Stimulated activated naive B cell treated with anti-CD40 and anti-IgM and Interleukin-4, amounts not matched to agents 10 μg/mL and 1 μg/mL and 100 μg/mL, for 72 hours (primary cell): Measurements from ENCODE around the gene MRTFA.
A peak's percentile ranks its signal among the peaks of the same experiment; 100 is the strongest.
"Not testable (repeated sequence)": the region's sequence is repeated elsewhere in the genome, so short reads cannot be mapped to it uniquely, and the experiment has no call there.

Experiments
- ATAC-seq, 2 donors: fragments of 150-1000 bp; cut with Tn5 transposase; replicated peaks; 2 replicates each; pipeline ENCODE4 v1.10.0; 2021; ENCODE audit warnings: moderate library complexity in 1 of 2
- DNase-seq: peaks from one replicate; pipeline ENCODE4 v3.0.0; 2021
- H3K27ac Mint-ChIP-seq: one replicate; pipeline ENCODE4 v1.8.0; 2022; ENCODE audit warnings: mild to moderate bottlenecking, mixed read lengths
- H3K27me3 Mint-ChIP-seq, 2 donors: one replicate each; pipeline ENCODE4 v1.8.0; 2022; ENCODE audit warnings: mixed read lengths in 2 of 2
- H3K36me3 Mint-ChIP-seq, 2 donors: one replicate each; pipeline ENCODE4 v1.8.0; 2022; ENCODE audit warnings: mixed read lengths in 2 of 2, mild to moderate bottlenecking in 1 of 2
- H3K4me1 Mint-ChIP-seq, 2 donors: one replicate each; pipeline ENCODE4 v1.8.0; 2022; ENCODE audit warnings: mixed read lengths in 2 of 2, mild to moderate bottlenecking in 1 of 2
- H3K4me3 Mint-ChIP-seq, 2 donors: one replicate each; pipeline ENCODE4 v1.8.0; 2022; ENCODE audit warnings: mild to moderate bottlenecking in 2 of 2, mixed read lengths in 2 of 2, moderate library complexity in 1 of 2
- H3K9me3 Mint-ChIP-seq, 2 donors: one replicate each; pipeline ENCODE4 v1.8.0; 2022; ENCODE audit warnings: mixed read lengths in 2 of 2, mild to moderate bottlenecking in 1 of 2

MRTFA gene

DNA sequence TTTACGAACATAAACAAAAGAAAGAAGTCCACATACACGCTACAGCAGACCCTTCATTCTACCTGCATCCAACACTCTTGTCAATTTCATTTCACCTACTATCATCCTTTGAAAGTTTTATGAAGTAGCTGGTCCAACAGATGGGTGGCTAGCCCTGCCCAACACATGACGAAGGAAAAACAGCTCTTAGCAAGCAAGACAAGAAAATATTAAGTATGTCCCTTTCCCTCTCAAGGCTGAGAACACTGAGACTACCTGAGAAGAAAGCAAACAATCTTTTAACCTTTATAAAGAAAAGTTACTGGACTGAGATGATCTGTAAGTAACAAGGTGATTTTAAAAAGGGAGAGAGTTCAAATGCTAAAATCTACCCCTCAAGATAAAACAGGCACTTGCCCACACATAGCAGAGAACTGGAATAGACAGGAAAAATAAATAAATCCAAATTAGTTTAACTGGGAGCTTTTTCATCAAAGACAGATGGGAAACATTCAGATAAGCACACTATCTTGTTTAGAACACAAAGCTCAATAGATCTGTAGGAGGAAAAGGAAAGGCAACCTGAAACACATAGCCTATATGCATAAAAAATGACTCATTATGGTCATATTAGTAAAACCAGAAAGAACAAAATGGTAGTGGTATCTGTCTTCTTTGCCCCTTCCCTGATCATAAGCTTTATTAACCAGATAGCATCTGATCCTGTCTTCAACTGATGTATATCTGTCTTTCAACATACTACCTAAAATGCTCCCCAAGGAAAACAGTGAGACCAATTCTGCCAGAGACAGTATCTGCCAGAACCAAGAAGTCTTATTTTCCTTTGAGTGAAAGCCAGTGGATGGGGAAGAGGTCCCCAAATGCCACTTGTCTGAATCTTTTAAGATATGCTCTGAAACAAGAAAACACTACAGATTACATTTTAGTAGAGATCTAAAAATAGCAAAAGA is 104.3 kb downstream of the MRTFA start:
- no peak overlapping the region for H3K27ac Mint-ChIP-seq
- no peaks in the 10 kb centered on the region for H3K36me3 Mint-ChIP-seq
- DNase-seq (no peak), ATAC-seq (peak; percentile 30 to 38)
- H3K4me1 Mint-ChIP-seq: peaks cover 48 to 52% of the 10 kb centered on the region in 2 donors
- no peak overlapping the region for H3K4me3 Mint-ChIP-seq
- H3K27me3 Mint-ChIP-seq: no peaks in the 10 kb centered on the region
- no peaks in the 10 kb centered on the region for H3K9me3 Mint-ChIP-seq

DNA sequence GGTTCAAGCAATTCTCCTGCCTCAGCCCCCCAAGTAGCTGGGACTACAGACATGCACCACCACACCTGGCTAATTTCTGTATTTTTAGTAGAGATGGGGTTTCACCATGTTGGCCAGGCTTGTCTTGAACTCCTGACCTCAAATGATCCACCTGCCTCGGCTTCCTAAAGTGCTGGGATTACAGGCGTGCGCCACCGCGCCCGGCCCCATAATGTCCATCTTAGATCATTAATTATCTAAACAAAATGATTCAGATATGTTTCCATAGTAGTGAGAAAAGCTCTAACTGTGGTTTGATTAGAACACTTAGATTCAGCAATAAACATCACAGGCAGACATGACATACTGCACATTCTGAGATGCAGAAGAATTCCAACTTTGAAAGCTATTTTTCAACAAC is 106.1 kb downstream of the MRTFA start:
- not testable (repeated sequence) for DNase-seq, H3K9me3 Mint-ChIP-seq, H3K27me3 Mint-ChIP-seq, H3K4me3 Mint-ChIP-seq, H3K36me3 Mint-ChIP-seq, ATAC-seq
- Mint-ChIP-seq H3K27ac (peak overlapping the region; percentile 47), H3K4me1 (peaks cover 51 to 53% of the 10 kb centered on the region in 2 donors)

DNA sequence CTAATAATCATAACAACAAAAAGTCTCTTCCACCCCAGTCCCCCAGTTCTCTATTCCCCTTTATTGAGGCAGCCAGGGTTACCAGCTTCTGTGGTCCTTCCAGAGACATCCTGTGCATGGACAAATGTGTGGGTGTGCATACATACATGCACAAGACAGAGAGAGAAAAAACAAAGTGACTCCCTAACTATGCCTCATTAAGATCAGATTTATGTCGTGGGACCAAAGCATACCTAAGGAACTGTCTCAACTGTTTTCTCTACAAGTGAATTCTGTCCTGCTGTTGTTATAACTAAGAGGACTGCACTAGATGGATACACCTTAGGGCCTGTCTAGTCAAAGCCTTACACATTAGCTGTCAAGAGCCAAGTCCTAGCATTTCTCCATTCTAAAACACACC is 106.7 kb downstream of the MRTFA start:
- DNase-seq: no peak
- Mint-ChIP-seq H3K9me3 (no peaks in the 10 kb centered on the region), H3K4me1 (peaks cover 46 to 47% of the 10 kb centered on the region in 2 donors), H3K27me3 (no peaks in the 10 kb centered on the region), H3K27ac (no peak overlapping the region), H3K4me3 (no peak overlapping the region), H3K36me3 (peaks cover 3 to 8% of the 10 kb centered on the region in 2 donors)
- ATAC-seq: peak in 1 of 2 donors; percentile 29

DNA sequence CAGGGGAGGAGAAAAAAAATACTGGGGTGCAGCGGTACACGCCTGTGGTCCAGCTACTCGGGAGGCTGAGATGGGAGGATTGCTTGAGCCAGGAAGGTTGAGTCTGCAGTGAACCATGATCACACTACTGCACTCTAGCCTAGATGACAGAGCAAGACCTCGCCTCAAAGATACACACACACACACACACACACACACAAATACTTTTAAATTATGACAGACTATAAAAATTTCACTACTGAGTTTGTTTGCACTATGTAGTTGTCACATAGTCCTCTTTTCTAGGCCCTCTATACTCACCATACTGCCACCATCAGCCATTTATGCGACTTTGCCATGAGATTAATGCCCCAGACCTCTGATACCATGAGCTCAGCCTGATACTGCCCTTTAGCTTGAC is 109.6 kb downstream of the MRTFA start:
- Mint-ChIP-seq H3K27ac (no peak overlapping the region), H3K36me3 (peaks cover 6 to 13% of the 10 kb centered on the region in 2 donors), H3K4me3 (no peak overlapping the region), H3K27me3 (no peaks in the 10 kb centered on the region), H3K9me3 (no peaks in the 10 kb centered on the region), H3K4me1 (peaks cover 19 to 26% of the 10 kb centered on the region in 2 donors)
- ATAC-seq (no peak), DNase-seq (no peak)

DNA sequence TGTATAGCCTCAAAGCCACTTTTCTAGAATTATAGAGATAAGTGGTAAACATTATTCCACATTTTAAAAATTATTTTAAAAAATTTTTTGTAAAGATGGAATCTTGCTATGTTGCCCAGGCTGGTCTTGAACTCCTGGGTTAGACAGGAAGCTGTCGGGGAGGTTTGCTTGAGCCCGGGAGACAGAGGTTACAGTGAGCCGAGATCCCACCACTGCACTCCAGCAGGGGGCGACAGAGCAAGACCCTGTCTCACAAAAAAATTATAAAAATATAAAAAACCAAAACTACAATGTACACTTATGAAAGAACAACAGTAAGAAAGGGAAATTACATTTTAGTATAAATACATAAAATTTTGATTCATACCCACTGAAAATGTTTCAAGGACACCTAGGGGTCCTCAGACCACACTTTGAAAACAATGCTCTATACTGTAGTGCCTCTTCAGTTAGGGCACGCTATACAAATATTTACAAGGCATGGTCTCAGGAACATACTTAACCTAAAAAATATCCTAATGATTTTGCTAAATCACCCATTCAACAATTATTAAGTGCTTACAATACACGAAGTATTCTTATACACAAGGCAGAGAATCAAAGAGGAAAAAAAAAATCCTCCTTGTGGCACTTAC is 111.2 kb downstream of the MRTFA start:
- no peaks in the 10 kb centered on the region for H3K27me3 Mint-ChIP-seq
- H3K4me3 Mint-ChIP-seq: no peak overlapping the region
- H3K36me3 Mint-ChIP-seq: peaks cover 9 to 14% of the 10 kb centered on the region in 2 donors
- peaks cover 13 to 20% of the 10 kb centered on the region in 2 donors for H3K4me1 Mint-ChIP-seq
- no peak overlapping the region for H3K27ac Mint-ChIP-seq
- DNase-seq: peak; percentile 8
- no peaks in the 10 kb centered on the region for H3K9me3 Mint-ChIP-seq
- ATAC-seq: peak; percentile 75 to 84

DNA sequence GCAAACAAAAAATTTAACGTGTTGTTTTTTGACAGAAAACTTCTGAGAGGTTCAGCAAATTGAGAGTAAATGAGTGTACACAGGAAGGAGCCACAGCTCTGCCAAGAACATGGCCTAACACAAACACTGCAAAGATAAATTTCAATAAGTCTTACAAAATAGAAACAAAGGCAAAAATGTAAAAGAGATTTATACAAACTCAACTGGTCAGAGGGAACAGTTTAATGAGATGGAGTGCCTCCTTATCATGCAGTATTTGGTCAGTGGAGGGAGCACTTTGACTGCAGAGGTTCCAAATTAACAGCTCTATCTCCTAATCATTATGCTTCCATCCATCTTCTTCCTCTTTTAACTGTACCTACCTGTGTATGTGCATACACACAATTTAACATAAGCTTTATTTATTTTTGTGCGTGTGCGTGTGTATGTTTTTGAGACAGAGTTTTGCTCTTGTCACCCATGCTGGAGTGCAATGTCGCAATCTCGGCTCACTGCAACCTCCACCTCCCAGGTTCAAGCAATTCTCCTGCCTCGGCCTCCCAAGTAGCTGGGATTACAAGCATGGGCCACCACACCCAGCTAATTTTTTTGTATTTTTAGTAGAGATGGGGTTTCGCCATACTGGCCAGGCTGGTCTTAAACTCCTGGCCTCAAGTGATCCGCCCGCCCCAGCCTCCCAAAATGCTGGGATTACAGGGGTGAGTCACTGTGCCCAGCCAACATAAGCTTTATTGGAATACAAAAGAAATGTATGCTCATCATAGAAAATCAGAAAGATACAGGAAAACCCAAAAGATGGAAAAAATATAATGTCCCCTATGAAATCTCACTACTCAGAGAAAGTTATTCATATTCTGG is 111.9 kb downstream of the MRTFA start:
- Mint-ChIP-seq H3K27me3 (no peaks in the 10 kb centered on the region), H3K4me1 (peaks cover 6 to 13% of the 10 kb centered on the region in 2 donors), H3K36me3 (peaks cover 9 to 19% of the 10 kb centered on the region in 2 donors), H3K27ac (no peak overlapping the region), H3K4me3 (no peak overlapping the region), H3K9me3 (no peaks in the 10 kb centered on the region)
- peak in 1 of 2 donors; percentile 41 for ATAC-seq
- DNase-seq: no peak

DNA sequence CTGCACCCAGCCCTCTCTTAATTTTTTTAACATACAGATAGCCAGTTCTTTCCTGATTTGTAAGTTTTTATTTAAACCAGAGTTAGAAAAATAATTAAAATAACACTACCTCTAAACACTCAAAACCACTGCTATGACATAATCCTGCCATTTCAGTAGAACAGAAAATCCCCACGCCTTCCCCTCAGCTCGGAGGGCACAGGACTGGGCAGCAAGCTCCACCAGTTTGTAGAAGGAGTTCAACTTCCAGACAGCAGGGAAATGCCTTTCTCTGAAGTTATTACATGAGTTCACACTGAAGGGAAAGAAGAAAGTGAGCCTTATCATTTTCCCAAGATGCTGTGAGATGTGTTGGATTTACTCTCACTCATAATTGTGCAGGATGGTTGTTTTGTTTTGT is 114.4 kb downstream of the MRTFA start:
- no peak for ATAC-seq
- Mint-ChIP-seq H3K27ac (no peak overlapping the region), H3K27me3 (no peaks in the 10 kb centered on the region), H3K4me3 (no peak overlapping the region), H3K36me3 (peaks cover 17 to 32% of the 10 kb centered on the region in 2 donors), H3K4me1 (peaks cover 16 to 21% of the 10 kb centered on the region in 2 donors), H3K9me3 (no peaks in the 10 kb centered on the region)
- DNase-seq: no peak

DNA sequence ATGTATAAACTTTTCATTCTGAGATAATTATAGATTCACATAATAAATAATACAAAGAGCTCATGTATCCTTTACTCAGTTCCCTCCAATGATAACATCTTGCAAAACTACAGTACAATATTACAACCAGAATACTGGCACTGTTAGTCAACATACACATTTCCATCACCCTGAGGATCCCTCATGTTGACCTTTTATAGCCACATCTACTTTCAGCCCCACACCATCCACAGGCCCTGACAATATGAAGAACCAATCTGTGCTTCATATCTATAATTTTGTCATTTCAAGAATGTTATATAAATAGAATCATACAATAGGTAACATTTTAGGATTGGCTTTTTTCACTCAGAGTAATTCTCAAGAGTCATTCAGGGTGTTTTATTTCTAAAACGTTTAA is 115.5 kb downstream of the MRTFA start:
- Mint-ChIP-seq H3K36me3 (peaks cover 15 to 26% of the 10 kb centered on the region in 2 donors), H3K27ac (no peak overlapping the region), H3K9me3 (no peaks in the 10 kb centered on the region), H3K4me3 (no peak overlapping the region), H3K4me1 (peaks cover 13 to 23% of the 10 kb centered on the region in 2 donors), H3K27me3 (no peaks in the 10 kb centered on the region)
- peak in 1 of 2 donors; percentile 47 for ATAC-seq
- DNase-seq: no peak

DNA sequence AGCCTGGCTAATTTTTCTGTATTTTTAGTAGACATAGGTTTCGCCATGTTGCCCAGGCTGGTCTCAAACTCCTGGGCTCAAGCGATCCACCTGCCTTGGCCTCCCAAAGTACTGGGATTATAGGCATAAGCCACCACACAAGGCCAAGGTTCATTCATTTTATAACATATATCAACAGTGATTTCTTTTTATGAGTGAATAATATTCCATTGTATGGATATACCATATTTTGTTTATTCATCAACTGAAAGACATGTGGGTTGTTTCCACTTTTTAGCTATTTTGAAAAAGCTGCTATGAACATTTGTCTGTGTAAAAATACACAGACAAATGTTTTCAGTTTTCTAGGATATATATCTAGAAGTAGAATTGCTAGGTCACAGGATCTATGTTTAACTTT is 116.0 kb downstream of the MRTFA start:
- Mint-ChIP-seq H3K27ac (no peak overlapping the region), H3K36me3 (peaks cover 15 to 26% of the 10 kb centered on the region in 2 donors), H3K27me3 (no peaks in the 10 kb centered on the region), H3K4me3 (no peak overlapping the region), H3K9me3 (no peaks in the 10 kb centered on the region), H3K4me1 (peaks cover 12 to 26% of the 10 kb centered on the region in 2 donors)
- DNase-seq (no peak), ATAC-seq (no peak)

DNA sequence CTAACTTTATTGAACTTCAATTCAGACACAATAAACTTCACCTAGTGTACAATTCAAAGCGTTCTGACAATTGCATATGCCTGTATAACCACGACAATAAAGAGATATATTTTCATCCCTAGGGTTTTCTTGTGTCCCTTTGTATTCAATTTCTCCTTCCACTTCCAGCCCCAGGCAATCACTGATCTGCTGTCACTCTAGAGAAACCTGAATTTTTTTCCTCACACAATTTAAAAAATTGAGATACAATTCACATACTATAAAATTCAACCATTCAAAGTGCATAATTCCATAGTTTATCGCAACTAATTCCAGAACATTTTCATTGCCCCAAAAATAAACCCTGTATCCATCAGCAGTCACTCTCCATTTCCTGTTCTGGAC is 116.6 kb downstream of the MRTFA start:
- no peaks in the 10 kb centered on the region for H3K27me3 Mint-ChIP-seq
- H3K4me3 Mint-ChIP-seq: no peak overlapping the region
- H3K27ac Mint-ChIP-seq: no peak overlapping the region
- ATAC-seq: no peak
- peaks cover 16 to 26% of the 10 kb centered on the region in 2 donors for H3K36me3 Mint-ChIP-seq
- peaks cover 15 to 30% of the 10 kb centered on the region in 2 donors for H3K4me1 Mint-ChIP-seq
- no peaks in the 10 kb centered on the region for H3K9me3 Mint-ChIP-seq
- no peak for DNase-seq

DNA sequence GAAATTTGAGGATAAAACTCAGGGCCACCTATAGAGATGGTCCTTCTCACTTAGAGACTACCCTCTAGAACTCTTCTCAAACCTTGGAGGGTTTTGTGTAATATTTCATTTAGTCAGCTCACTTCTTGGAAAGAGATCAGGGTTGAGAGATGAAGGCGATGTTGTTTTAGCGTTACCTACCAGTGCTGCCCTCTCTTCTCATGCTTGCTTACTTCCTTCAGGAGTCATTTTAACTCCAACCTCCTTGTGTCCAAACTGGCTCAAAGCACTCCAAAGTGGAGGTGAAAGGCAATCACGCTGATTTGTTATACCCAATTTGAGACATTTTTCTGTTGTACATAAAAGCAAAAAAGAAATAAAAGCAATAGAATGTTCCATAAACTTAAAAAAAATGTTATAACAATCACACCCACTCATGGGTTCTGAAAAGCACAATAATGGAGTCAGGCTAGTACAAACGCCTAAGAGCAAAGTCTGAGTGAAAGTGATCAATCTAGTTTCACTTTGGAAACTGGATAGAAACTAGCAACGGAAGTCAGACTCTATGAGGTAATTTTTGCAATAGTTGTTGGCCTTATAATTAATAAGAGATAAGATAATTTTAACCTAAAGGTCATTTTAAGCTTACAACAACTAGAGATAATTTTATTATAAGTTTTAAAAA is 117.1 kb downstream of the MRTFA start:
- peak in 1 of 2 donors; percentile 34 for ATAC-seq
- Mint-ChIP-seq H3K9me3 (no peaks in the 10 kb centered on the region), H3K4me3 (no peak overlapping the region)

DNA sequence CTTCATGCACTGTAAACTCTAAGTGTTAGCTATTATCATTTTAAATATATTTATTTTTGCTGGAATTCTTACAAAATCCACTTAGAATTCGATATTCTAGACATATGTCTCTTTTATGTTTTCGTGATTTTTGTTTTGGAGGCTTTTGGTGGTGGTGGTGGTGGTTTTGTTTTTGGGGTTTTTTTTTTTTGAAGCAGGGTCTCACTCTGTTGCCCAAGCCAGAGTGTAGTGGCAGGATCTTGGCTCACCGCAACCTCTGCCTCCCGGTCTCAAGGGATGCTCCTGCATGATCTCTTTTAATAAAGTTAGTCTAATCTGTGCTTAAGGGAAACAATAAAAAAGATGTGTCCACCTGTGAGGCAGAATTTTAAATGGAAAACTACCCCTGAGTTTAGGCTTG is 117.7 kb downstream of the MRTFA start:
- Mint-ChIP-seq H3K4me3 (no peak overlapping the region), H3K27ac (no peak overlapping the region), H3K36me3 (peaks cover 16 to 26% of the 10 kb centered on the region in 2 donors), H3K9me3 (no peaks in the 10 kb centered on the region), H3K27me3 (no peaks in the 10 kb centered on the region), H3K4me1 (peaks cover 13 to 30% of the 10 kb centered on the region in 2 donors)
- DNase-seq: no peak
- ATAC-seq: no peak

More for the DNA sequence above, 117.1 kb downstream of the MRTFA start:
- Mint-ChIP-seq H3K27me3 (no peaks in the 10 kb centered on the region), H3K4me1 (peaks cover 13 to 30% of the 10 kb centered on the region in 2 donors), H3K36me3 (peaks cover 16 to 26% of the 10 kb centered on the region in 2 donors), H3K27ac (no peak overlapping the region)
- DNase-seq: no peak

DNA sequence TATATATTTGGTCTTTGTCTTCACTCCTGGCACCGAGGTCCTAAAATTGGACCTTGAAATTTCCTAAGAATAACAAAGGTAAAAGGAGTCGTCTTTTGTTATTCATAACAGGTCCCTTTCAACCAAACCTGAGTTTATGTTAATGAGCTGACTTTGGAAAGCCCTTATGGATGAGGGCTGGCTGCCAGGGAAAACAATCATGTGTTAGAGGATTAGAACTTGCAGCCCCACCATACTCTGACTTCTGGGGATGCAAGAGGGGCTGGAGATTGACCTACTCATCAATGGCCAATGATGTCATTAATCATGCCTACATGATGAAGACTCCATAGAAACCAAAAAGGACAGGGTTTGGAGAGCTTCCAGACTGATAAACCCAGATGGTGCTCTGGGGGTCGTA is 118.9 kb downstream of the MRTFA start:
- DNase-seq (no peak), ATAC-seq (no peak)
- H3K27ac Mint-ChIP-seq: no peak overlapping the region
- no peaks in the 10 kb centered on the region for H3K27me3 Mint-ChIP-seq
- peaks cover 13 to 30% of the 10 kb centered on the region in 2 donors for H3K4me1 Mint-ChIP-seq
- H3K36me3 Mint-ChIP-seq: peaks cover 16 to 22% of the 10 kb centered on the region in 2 donors
- no peaks in the 10 kb centered on the region for H3K9me3 Mint-ChIP-seq
- H3K4me3 Mint-ChIP-seq: no peak overlapping the region
